Stimulated activated CD4-positive, alpha-beta T cell treated with anti-CD3 and anti-CD28 coated beads, Interleukin-1b, Interleukin-23, amount 100 ng/mL, for 4 hours (primary cell): Measurements from ENCODE around the gene GRIA1.

ENCODE experiments used
- DNase-seq, 2 donors: peaks; one replicate each; pipeline ENCODE4 v3.0.0-alpha.2; 2020; ENCODE audit warnings: low read depth in 2 of 2

Gene GRIA1

DNA sequence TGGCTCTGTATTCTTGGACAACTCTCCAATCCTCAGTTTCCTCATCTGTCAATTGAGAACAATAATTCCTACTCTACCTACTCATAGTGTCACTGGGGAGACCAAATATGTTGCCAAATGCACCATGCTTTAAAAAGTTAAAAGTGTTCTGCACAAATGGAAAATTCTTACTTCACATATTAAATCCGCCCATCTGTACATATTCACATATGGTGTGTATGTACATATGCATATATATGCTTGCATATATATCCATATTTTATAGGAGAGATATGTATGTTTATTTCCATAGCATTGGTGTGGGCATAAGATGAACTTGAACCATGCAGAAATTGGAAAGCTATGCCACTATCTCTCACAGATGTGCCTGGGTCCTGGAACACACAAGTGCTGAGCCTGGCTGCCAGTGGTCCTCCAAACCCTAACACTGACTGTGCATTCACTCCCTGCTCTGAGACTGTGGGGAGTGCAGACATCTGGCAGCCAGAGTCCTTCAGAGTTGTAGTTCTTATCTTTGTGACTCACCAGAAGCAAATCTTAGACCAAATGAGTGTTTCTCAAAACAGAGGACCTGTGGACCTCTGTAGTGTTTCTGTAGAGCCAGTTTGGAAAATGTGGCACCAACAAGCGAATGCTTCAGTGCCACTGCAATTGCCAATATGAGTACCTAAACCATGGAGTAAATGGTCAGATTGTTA is 168.7 kb downstream of the GRIA1 start:
- no peak for DNase-seq

- DNase-seq, result no peak
Measured at GRCh38 chr5:153660919-153661318, 170.4 kb downstream of the GRIA1 start.

DNA sequence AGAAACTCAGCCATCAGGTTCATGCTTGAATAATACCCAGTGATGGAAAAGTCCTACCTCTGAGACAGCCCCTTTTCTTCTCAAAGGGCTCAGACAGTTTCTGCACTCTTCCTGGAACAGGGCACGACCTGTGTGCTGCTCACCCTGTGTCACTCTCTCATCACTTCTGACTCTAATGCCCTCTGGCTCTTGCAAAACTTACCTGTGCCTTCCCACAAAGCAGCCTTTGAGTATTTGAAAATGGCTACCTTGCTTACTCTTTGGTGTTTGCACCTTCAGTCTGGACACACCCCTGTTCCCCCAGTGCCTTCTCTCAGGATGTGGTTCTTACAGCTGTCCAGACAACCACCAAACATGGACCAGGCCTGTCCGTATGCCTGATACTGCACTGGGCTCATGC is 171.4 kb downstream of the GRIA1 start:
- DNase-seq, result no peak

DNA sequence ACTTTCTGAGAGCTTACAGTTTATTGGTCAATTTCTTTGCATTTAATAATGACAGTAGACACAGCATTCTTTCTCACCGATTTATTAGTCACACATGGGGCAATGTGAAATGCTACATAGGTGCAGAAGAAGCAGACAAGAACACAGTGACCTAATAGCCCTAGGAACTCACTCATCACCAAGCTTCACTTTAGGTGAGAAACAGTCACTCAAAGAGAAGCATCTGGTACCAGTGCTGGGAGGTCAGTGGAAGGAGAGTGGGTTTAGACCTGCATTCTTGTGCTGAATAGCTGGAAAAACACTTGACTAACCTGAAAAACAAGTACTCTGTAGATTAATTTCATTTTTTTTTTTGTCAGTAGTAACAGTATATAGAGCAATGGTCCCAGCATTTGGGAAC is 179.6 kb downstream of the GRIA1 start:
- DNase-seq, result no peak

GRCh38 chr5:153671653-153672346 is 181.3 kb downstream of the GRIA1 start:
- no peak for DNase-seq

GRCh38 chr5:153672347-153673090 is 182.0 kb downstream of the GRIA1 start:
- DNase-seq, result no peak

DNA sequence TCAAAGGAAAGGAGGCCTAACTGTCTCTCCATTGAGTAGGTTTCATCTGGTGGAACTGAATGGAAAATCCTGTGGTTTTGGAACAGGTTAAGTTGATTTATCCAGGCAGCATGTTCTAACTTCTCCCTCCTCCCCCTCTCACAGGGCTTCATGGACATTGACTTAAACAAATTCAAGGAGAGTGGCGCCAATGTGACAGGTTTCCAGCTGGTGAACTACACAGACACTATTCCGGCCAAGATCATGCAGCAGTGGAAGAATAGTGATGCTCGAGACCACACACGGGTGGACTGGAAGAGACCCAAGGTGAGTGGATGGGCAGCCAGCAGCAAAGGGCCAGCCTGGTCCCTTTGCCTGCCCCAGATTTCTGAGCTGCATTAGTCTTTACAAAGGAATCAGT is 183.9 kb downstream of the GRIA1 start:
- no peak for DNase-seq

- no peak for DNase-seq
Measured at GRCh38 chr5:153676406-153676805, 185.9 kb downstream of the GRIA1 start.

DNA sequence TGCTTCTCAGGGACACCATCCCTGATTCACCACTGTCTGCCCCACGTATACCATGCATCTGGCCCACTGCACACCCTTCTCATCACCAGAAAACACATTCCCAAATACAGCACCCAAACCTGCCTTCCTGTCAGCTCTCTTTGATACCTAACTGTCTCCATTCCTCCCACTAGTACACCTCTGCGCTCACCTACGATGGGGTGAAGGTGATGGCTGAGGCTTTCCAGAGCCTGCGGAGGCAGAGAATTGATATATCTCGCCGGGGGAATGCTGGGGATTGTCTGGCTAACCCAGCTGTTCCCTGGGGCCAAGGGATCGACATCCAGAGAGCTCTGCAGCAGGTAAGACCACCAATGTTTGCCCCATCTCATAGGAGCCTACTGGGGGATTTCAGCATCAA is 186.4 kb downstream of the GRIA1 start:
- no peak for DNase-seq

- no peak for DNase-seq
Measured at GRCh38 chr5:153678617-153679329, 188.3 kb downstream of the GRIA1 start.

- no peak for DNase-seq
Measured at GRCh38 chr5:153690236-153690635, 199.8 kb downstream of the GRIA1 start.

- no peak for DNase-seq
Measured at GRCh38 chr5:153696256-153696655, 205.8 kb downstream of the GRIA1 start.

DNA sequence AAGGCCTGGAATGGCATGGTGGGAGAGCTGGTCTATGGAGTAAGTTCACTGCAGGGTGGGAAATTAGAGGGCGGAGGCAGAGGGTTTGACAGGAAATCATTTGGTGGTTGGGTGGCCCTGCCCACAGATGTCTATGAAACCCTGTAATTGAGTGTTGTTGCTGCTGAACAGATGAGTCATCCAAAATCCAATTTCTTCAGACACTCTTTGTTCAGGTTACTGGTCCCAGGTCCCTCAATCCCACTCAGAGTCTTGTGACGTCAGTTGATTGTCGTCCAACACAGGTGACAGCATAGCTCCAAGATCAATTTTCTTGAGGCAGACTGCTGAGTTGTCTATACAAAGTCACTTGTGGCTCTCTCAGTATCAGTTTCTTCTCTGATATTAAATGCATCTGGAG is 208.6 kb downstream of the GRIA1 start:
- no peak for DNase-seq

DNA sequence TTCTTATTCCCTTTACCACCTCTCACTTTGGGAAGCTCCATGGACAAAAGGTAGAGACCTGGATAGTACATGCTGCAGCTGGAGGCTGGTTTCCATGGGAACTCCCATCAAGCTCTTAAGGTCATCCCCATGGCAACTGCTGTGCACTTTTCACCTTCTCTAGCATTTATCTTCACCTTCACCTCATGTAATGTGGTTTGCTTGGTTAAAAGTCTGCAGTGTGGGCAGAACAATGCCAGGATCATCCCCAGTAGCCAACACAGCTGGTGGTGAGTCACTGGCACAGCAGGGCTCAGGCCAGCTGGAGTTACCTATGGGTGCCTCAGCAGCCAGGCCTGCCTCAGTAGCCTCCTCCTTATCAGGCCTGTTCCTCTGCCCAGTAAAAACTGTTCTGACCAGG is 210.5 kb downstream of the GRIA1 start:
- DNase-seq, result no peak

GRCh38 chr5:153702265-153702664 is 211.8 kb downstream of the GRIA1 start:
- DNase-seq, result no peak

DNA sequence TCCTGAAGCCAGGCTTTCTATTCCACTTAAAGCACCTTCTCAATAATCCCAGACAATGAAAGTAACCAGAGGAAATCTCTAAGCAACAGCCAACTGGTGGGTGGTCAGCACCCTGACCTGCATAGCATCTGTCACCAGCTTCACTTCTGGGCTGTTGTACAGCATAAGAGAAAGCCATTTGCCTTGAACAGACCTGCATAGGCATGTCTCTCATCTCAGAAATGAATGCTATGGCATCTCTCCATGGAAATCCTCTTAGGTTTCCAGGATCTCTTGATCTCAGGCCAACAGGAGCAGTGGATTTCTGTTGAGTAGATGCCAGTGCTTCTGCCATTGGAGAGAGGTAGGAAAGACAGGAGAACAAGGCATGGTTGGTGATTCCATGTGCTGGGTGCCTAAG is 213.6 kb downstream of the GRIA1 start:
- no peak for DNase-seq

GRCh38 chr5:153707626-153708025 is 217.2 kb downstream of the GRIA1 start:
- DNase-seq, result no peak

DNA sequence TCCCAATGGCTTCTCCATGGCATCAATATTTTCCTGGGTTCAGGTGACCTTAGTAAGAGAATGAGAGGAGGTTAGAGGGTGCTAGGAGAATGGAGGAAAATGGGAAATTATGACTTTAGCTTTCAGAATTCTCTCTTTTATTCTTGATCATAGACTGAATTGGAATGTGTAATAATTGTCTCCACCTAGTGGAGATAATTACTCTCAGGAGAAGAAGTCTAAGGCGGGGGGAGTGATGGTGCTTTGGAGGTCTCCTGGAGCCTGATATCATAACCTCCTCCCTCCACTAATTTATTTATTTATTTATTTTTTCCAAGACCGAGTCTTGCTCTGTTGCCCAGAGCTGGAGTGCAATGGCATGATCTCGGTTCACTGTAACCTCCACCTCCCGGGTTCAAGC is 221.3 kb downstream of the GRIA1 start:
- no peak for DNase-seq

GRCh38 chr5:153712946-153713345 is 222.5 kb downstream of the GRIA1 start:
- DNase-seq, result no peak

DNA sequence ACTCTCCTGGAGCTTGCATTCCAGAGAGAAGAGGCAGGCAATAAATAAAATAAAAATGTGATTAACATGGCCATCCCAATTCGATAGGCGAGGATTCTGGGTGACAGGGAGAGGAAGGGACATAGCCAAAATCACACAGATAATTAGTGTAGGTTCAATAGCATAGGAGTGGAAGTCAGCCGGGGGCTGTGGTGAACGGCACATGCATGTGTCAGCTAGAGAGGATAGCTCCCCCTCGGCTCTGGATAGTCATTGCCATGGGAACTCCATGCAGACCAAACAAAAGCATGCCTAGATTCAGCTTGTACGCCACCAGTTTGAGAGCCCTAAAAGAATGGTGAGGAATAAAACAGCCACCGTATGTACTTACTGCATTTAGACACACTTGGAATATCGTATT is 223.5 kb downstream of the GRIA1 start:
- DNase-seq, result no peak

GRCh38 chr5:153714798-153715197 is 224.3 kb downstream of the GRIA1 start:
- no peak for DNase-seq

DNA sequence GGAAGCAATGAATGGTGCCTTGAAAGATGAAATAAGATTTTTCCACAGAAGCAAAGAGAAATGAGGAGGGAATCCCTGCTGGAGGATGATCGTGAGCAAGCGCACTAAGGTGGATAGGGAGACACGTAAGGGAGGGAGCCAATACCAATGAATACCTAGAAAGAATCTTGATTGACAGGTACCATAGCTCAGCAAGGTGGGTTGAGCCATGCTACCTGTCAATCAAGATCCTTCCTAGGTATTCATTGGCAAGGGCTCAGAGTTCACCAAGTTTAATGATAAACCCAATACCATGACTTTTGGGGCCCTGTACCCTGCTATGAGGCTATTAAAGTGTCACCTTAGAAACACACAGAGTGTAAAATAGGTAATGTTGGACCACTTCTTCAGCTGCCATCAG is 226.8 kb downstream of the GRIA1 start:
- no peak for DNase-seq
